DMS153 treated with DMSO at 0.1 percent for 48 hours (cell line): ENCODE data around the gene IER2.
"Not testable (repeated sequence)": the region's sequence is repeated elsewhere in the genome, so short reads cannot be mapped to it uniquely, and the experiment has no call there.

Experiments
- DNase-seq: peaks from one replicate; lab custom pipeline; 2025; ENCODE audit not compliant: unreplicated experiment; lab: John Stamatoyannopoulos, UW

Gene IER2

GRCh38 chr19:13195678-13196077 lies 45.5 kb downstream of the IER2 start:
- peak; percentile 2 for DNase-seq

- DNase-seq = no peak
Observed at GRCh38 chr19:13198634-13199033, 48.4 kb downstream of the IER2 start.

- not testable (repeated sequence) for DNase-seq
Observed at GRCh38 chr19:13202112-13202511, 51.9 kb downstream of the IER2 start.
